ENCODE measurements around the gene TACC2.

TACC2 gene

GRCh38 chr10:122029499-122030199, 40.7 kb downstream of the TACC2 start:
- no peak for DNase-seq

GRCh38 chr10:122030200-122030552, 41.2 kb downstream of the TACC2 start:
- no peak for DNase-seq

- no peak for DNase-seq
Measured at GRCh38 chr10:122033224-122033926, 44.4 kb downstream of the TACC2 start.

GRCh38 chr10:122034149-122034756, 45.3 kb downstream of the TACC2 start:
- DNase-seq, result no peak

- DNase-seq, result no peak
Measured at GRCh38 chr10:122040786-122041185, 51.8 kb downstream of the TACC2 start.

GRCh38 chr10:122042836-122043235, 53.9 kb downstream of the TACC2 start:
- no peak for DNase-seq

- no peak for DNase-seq
Measured at GRCh38 chr10:122044045-122044661, 55.2 kb downstream of the TACC2 start.

GRCh38 chr10:122044713-122045112, 55.8 kb downstream of the TACC2 start:
- DNase-seq, result no peak

- no peak for DNase-seq
Measured at GRCh38 chr10:122045212-122045611, 56.2 kb downstream of the TACC2 start.

- DNase-seq, result no peak
Measured at GRCh38 chr10:122047560-122047959, 58.6 kb downstream of the TACC2 start.

GRCh38 chr10:122049076-122049475, 60.1 kb downstream of the TACC2 start:
- no peak for DNase-seq

- no peak for DNase-seq
Measured at GRCh38 chr10:122050311-122050710, 61.3 kb downstream of the TACC2 start.

- no peak for DNase-seq
Measured at GRCh38 chr10:122050811-122051210, 61.8 kb downstream of the TACC2 start.

- no peak for DNase-seq
Measured at GRCh38 chr10:122051609-122052385, 62.8 kb downstream of the TACC2 start.

GRCh38 chr10:122052701-122053100, 63.7 kb downstream of the TACC2 start:
- no peak for DNase-seq

- no peak for DNase-seq
Measured at GRCh38 chr10:122053314-122053713, 64.4 kb downstream of the TACC2 start.

- no peak for DNase-seq
Measured at GRCh38 chr10:122054048-122055025, 65.4 kb downstream of the TACC2 start.

GRCh38 chr10:122055252-122055651, 66.3 kb downstream of the TACC2 start:
- DNase-seq, result no peak

- DNase-seq, result no peak
Measured at GRCh38 chr10:122056431-122057094, 67.6 kb downstream of the TACC2 start.

GRCh38 chr10:122057841-122058413, 69.0 kb downstream of the TACC2 start:
- no peak for DNase-seq

GRCh38 chr10:122060250-122060649, 71.3 kb downstream of the TACC2 start:
- DNase-seq, result no peak
